Measurements from ENCODE around the gene CCT6A. TPM values are rescaled to one million over a fixed set of nuclear protein-coding genes. Genes with fewer than 3 reads are reported as not detected.

Gene CCT6A, protein sequence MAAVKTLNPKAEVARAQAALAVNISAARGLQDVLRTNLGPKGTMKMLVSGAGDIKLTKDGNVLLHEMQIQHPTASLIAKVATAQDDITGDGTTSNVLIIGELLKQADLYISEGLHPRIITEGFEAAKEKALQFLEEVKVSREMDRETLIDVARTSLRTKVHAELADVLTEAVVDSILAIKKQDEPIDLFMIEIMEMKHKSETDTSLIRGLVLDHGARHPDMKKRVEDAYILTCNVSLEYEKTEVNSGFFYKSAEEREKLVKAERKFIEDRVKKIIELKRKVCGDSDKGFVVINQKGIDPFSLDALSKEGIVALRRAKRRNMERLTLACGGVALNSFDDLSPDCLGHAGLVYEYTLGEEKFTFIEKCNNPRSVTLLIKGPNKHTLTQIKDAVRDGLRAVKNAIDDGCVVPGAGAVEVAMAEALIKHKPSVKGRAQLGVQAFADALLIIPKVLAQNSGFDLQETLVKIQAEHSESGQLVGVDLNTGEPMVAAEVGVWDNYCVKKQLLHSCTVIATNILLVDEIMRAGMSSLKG
- total RNA-seq (2022; extraction: Qiagen RNA extraction), result 258 to 286 TPM (median 278 TPM) in 5 replicates

DNA sequence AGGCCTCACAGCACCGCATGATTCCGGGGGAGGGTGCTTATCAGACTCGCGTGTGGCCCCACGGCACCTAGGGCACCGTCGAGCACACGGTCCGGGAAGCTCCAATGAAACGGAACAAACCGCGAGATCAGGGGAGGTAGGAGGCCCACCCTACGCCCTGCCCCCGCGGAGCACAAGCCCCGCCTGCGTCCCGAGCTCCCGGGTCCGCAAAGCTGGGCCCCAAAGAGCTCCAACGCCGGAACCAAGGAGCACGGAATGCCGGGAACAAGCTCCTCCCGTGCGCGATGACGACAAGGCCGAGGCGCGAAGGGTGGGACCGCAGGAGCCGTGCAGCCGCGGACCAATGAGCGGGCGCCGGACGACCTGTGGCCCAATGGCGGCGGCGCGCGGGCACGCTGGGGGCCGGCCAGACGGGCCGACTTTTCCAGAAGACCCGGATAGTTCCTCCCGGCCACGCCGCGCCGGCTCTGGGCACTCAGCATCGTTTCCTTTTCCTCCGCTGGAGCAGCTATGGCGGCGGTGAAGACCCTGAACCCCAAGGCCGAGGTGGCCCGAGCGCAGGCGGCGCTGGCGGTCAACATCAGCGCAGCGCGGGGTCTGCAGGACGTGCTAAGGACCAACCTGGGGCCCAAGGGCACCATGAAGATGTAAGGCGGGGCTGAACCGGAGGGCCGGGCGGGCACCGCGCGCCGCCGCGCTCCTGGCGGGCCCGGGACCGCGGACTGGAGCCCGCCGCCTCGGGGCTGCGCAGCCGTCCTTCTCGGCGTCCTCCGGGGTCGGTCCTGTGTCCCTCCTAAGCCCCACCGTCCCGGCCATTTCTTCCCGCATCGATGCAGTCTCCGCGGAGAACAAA, at the start of gene CCT6A, which contains the start of gene PSPH:
TSS of gene CCT6A (plus strand) at position 427 of the 853 bp plus-strand sequence. CDS start at position 511, 84 bp downstream.
TSS of gene PSPH (minus strand) at position 106 of the 853 bp plus-strand sequence. CDS start 30,232 bp downstream, outside the sequence.

DNA sequence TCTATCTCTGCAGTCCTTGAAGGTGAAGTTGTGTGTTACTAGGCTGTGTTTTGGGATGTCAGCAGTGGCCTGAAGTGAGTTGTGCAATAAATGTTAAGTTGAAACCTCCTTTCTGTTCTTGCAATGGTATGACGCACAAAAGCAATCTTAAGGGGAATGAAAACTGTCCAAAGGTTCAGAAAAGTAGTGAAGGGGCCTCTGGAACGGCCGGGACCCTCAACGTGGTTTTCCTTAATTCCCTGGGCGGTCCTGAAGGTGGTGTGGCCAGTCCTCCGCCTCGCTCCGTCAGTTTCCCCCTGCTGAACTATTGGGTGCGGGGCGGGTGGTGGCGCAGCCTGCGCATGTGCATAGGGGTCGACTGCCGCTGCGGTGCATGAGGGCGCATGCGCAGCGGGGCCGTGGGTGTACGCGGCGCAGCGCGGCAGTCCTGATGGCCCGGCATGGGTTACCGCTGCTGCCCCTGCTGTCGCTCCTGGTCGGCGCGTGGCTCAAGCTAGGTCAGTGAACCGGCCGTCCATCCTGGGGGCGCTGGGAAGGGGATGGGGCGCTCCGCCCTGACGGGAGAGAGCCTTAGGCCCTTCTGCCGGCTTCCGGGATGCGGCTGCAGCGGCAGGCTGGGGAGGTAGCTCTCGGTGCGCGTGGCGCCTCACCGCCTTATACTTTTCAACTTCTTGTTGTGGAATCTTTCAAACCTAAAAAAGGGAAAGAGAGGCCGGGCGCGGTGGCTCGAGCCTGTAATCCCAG, 12.5 kb downstream of the CCT6A start, which contains the start of gene SUMF2:
TSS of gene SUMF2 (plus strand) at position 405 of the 744 bp plus-strand sequence. CDS start at position 431, 26 bp downstream.

DNA sequence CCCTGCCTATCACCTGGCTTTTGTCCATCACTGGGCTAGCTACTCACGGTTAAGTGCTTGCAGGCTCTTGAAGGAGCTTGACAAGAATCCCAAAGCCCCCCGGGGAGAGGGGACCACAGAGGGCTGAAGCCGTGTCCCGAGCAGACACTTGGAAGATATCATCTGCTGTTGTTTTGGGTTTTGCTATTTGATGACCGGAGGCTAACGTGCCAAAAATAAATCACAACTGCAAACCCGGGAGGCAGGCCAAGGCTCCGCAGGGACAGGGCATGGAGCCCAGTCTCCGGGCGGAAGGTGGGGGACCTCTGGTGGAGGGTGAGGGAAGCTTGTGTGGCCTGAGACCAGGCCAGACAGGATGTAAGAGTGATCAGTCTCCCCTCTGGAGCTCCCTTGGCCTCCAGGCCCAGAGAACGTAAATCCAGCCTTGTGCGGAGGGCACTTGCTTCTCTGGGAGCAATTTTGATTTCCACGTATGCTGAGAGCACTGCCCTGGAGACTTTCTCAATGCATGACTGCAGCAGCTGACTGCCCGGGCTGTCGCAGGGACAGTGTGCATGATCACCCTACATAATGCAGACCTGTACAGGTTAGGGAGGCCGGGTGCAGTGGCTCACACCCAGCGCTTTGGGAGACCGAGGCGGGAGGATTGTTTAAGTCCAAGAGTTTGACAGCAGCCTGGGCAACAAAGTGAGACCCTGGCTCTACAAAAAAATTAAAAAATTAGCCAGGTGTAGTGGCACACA, 41.4 kb downstream of the CCT6A start, which contains the start of gene PHKG1:
TSS of gene PHKG1 (minus strand) at position 164 of the 743 bp plus-strand sequence. CDS start 4,011 bp downstream, outside the sequence.

DNA sequence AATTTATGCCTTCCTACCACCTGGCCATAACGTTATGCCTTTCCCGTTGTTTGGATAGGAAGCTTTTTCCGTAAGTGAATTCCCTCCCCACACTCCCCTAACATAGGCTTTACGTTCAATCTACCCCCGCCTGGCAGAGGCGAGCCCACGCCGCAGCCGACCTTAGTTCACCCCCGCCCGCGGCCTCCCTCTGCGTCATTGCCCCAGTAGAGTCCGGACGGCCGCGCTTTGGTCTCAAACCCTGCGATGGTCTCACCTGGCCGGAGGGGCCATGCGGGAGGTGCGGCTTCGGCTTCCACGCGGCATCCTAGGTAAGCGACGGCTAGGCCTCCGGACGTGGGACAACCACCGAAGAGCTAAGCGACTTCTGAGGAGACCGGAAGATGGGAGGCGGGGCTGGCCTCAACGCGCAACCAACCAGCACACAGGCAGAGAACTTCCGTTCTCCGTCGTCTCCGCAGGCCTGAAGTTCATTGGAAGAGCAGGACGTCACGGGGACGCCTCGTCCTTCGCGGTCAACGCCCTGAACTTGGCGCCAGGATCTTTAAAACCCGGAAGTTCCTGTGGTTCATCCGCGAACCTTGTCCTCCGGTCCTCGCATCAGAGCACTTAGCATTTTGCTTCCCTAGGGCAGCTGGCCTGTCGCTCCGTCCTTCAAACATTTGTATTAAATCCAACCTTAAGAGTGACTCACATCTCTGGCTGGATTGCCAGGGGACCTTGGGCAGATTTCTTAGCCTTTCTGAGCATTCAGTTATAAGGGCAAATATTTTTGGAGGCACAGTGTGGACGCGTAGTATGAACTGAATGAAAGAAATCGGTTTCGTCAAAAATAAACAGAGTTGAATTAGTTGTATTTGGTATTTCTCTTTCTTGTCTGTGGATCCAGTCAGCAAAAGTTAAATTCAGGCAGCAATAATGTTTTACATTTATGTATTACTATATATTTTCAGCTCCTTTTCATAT, 54.8 kb downstream of the CCT6A start, which contains the start of gene CHCHD2:
TSS of gene CHCHD2 (minus strand) at position 369 of the 966 bp plus-strand sequence. CDS start at position 306, 63 bp downstream.

Other genes starting within 250 kb of the CCT6A start
- not detected in 5 replicates for gene SEPTIN14, start 189.0 kb upstream of the CCT6A start, total RNA-seq (2022; extraction: Qiagen RNA extraction)
- gene ZNF713, start 164.3 kb upstream of the CCT6A start, total RNA-seq (2022; extraction: Qiagen RNA extraction), result 0.56 to 1.1 TPM (median 0.70 TPM) in 5 replicates
- gene MRPS17, start 99.9 kb upstream of the CCT6A start, total RNA-seq (2022; extraction: Qiagen RNA extraction), result 24.8 to 31.1 TPM (median 29.2 TPM) in 5 replicates
- gene NIPSNAP2, start 87.2 kb upstream of the CCT6A start, total RNA-seq (2022; extraction: Qiagen RNA extraction), result 43.7 to 52.1 TPM (median 50.9 TPM) in 5 replicates
- 21.2 to 30.1 TPM (median 22.7 TPM) in 5 replicates for gene PSPH, start 321 bp upstream of the CCT6A start, total RNA-seq (2022; extraction: Qiagen RNA extraction)
- gene SUMF2, start 12.5 kb downstream of the CCT6A start, total RNA-seq (2022; extraction: Qiagen RNA extraction), result 110 to 136 TPM (median 111 TPM) in 5 replicates
- gene PHKG1, start 41.2 kb downstream of the CCT6A start, total RNA-seq (2022; extraction: Qiagen RNA extraction), result 0.35 to 0.60 TPM (median 0.48 TPM) in 5 replicates
- gene CHCHD2, start 54.7 kb downstream of the CCT6A start, total RNA-seq (2022; extraction: Qiagen RNA extraction), result 510 to 759 TPM (median 703 TPM) in 5 replicates
- not detected in 5 replicates for gene NUPR2, start 64.7 kb downstream of the CCT6A start, total RNA-seq (2022; extraction: Qiagen RNA extraction)

Data from A549 treated with Hydrocortisone at 1 μM for 4 hours (cell line).